Activated CD4-positive, alpha-beta T cell treated with anti-CD3 and anti-CD28 coated beads, Interleukin-2, amount 50 U/mL, for 1 hour (primary cell): ENCODE measurements around the gene FCGR2B.
A peak's percentile ranks its signal among the peaks of the same experiment; 100 is the strongest.
"Not testable (repeated sequence)": the region's sequence is repeated elsewhere in the genome, so short reads cannot be mapped to it uniquely, and the experiment has no call there.

Experiments used
- DNase-seq: peaks from one replicate; pipeline ENCODE4 v3.0.0-alpha.2; 2020

The FCGR2B gene

GRCh38 chr1:161706482-161707347, 43.8 kb downstream of the FCGR2B start, which contains the start of gene FCRLA:
Gene FCRLA, plus strand, starts transcription at chr1:161707229. Its CDS starts 36 bp downstream, at chr1:161707265.
- no peak for DNase-seq

- no peak for DNase-seq
Observed at GRCh38 chr1:161707503-161707902, 44.6 kb downstream of the FCGR2B start.

GRCh38 chr1:161709373-161709772, 46.4 kb downstream of the FCGR2B start:
- no peak for DNase-seq

- DNase-seq = no peak
Observed at GRCh38 chr1:161710560-161710959, 47.6 kb downstream of the FCGR2B start.

- no peak for DNase-seq
Observed at GRCh38 chr1:161718559-161719324, 55.8 kb downstream of the FCGR2B start.

- DNase-seq = no peak
Observed at GRCh38 chr1:161719325-161719611, 56.3 kb downstream of the FCGR2B start.

- no peak for DNase-seq
Observed at GRCh38 chr1:161720422-161720821, 57.5 kb downstream of the FCGR2B start.

- DNase-seq = no peak
Observed at GRCh38 chr1:161720956-161721737, 58.2 kb downstream of the FCGR2B start, which contains the start of gene FCRLB. Gene FCRLB, plus strand, starts transcription at chr1:161721544. Its CDS starts 1,129 bp downstream, at chr1:161722673.

- no peak for DNase-seq
Observed at GRCh38 chr1:161721738-161722343, 58.9 kb downstream of the FCGR2B start.

- DNase-seq = no peak
Observed at GRCh38 chr1:161722406-161722805, 59.5 kb downstream of the FCGR2B start.

- no peak for DNase-seq
Observed at GRCh38 chr1:161723459-161724141, 60.7 kb downstream of the FCGR2B start.

GRCh38 chr1:161725258-161725907, 62.4 kb downstream of the FCGR2B start:
- not testable (repeated sequence) for DNase-seq

GRCh38 chr1:161725908-161726472, 63.0 kb downstream of the FCGR2B start:
- peak; percentile 22 for DNase-seq

- DNase-seq = peak; percentile 62
Observed at GRCh38 chr1:161726473-161727255, 63.7 kb downstream of the FCGR2B start.

- DNase-seq = peak; percentile 18
Observed at GRCh38 chr1:161727256-161727924, 64.4 kb downstream of the FCGR2B start.
